ENCODE data around the gene ZNF846. TPM values are rescaled to one million over a fixed set of nuclear protein-coding genes. Genes with fewer than 3 reads are reported as not detected.
A peak's percentile ranks its signal among the peaks of the same experiment; 100 is the strongest.

ZNF846 gene
- total and polyA plus RNA-seq, 10 of the 15 experiments (the other 5 are each of a cell fraction or from before 2014, with no cell fraction given), result 0.64 to 4.1 (median 1.6) TPM

DNA sequence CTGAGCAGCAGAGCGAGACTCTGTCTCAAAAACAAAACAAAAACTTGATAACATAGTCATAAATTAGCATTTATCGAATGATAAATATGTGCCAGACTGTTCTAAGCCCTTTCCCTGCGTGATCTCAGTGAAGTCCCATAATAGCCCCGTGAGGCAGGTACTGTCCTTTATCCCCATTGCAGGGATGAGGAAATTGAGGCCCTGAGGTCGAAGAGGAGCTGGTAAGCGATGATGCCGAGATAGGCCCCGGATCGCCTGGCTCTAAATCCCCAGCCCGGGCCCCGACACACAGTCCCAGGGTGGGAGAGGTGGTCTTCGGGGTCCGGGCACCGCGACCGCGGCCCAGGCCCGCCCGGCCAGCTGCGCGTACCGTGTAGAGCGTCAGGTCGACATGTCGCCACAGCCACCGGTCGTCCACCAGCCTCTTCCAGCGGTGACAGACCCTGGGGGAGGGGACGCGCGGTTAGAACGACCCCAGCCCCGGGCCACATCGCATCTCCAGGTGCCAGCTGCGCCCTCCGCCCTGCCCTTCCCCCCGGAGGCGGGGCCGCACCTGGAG is 49.7 kb upstream of the ZNF846 start:
- in situ Hi-C loops (cut with MboI) (no loop called here), intact Hi-C loops (cut with micrococcal nuclease; ENCODE audit: unreplicated experiment) (no loop called here)
- CTCF ChIA-PET, result interaction anchor here (1.3 kb wide), 1 partner anchor 12 kb away, joined by 3 read pairs; no protein-coding TSS in a partner anchor
- Histone ChIP-seq H3K79me2 (ENCODE audit: control insufficient read depth, insufficient read depth, low read length) (peaks cover 20% of the 10 kb centered on the region), H3K27ac (ENCODE audit: control insufficient read depth, insufficient read depth) (peak overlapping the region; percentile 98), H4K20me1 (ENCODE audit: control insufficient read depth, insufficient read depth) (no peaks in the 10 kb centered on the region), H3K4me3 (peak overlapping the region; percentile 97), H3K9me3 (replicated peaks; ENCODE audit: control insufficient read depth, insufficient read depth, low read length) (peaks cover 9% of the 10 kb centered on the region), H3K27me3 (replicated peaks in 1 of 2; ENCODE audit: control insufficient read depth in 2 of 2, insufficient read depth in 2 of 2, low read length in 1 of 2) (no peaks in the 10 kb centered on the region), H2AFZ (ENCODE audit: control insufficient read depth, low read depth, low read length) (peak overlapping the region; percentile 95), H3K36me3 (ENCODE audit: control insufficient read depth in 2 of 2, insufficient read depth in 2 of 2, low read length in 1 of 2) (peaks cover 0 to 6% of the 10 kb centered on the region in 2 experiments; a peak in 1 of 4 replicates), H3K4me1 (ENCODE audit: control insufficient read depth, insufficient read depth, low read length) (peaks cover 3% of the 10 kb centered on the region), H3K9ac (ENCODE audit: control insufficient read depth, insufficient read depth, low read length) (peak overlapping the region; percentile 95), H3K4me2 (ENCODE audit: control insufficient read depth, insufficient read depth) (peak overlapping the region; percentile 53)
- FAIRE-seq, result no peak
- SMC1A ChIA-PET (ENCODE audit: uncharacterized antibody, unreplicated experiment), result interaction anchor here (0.6 kb wide), 1 partner anchor 684 kb away, joined by 3 read pairs; no protein-coding TSS in a partner anchor
- 3% methylated on average over 27 of the region's 39 CpGs for WGBS (ENCODE audit: insufficient coverage, insufficient replicate concordance, low lambda C conversion rate, missing lambda C conversion rate)
- DNase-seq (ENCODE audit: low read depth, low spot score), result no peak
- BruUV-seq (replicated peaks), result no TSS peak
- no peak for TF ChIP-seq ZNF24 (IDR thresholded peaks at IDR 0.05)
- TF ChIP-seq NR2C1 (IDR thresholded peaks at IDR 0.05), result no peak
- TF ChIP-seq SUZ12 (IDR thresholded peaks at IDR 0.05; ENCODE audit: unreplicated experiment), result no peak
- TF ChIP-seq, protein P1, sequence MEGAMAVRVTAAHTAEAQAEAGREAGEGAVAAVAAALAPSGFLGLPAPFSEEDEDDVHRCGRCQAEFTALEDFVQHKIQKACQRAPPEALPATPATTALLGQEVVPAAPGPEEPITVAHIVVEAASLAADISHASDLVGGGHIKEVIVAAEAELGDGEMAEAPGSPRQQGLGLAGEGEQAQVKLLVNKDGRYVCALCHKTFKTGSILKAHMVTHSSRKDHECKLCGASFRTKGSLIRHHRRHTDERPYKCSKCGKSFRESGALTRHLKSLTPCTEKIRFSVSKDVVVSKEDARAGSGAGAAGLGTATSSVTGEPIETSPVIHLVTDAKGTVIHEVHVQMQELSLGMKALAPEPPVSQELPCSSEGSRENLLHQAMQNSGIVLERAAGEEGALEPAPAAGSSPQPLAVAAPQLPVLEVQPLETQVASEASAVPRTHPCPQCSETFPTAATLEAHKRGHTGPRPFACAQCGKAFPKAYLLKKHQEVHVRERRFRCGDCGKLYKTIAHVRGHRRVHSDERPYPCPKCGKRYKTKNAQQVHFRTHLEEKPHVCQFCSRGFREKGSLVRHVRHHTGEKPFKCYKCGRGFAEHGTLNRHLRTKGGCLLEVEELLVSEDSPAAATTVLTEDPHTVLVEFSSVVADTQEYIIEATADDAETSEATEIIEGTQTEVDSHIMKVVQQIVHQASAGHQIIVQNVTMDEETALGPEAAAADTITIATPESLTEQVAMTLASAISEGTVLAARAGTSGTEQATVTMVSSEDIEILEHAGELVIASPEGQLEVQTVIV (IDR thresholded peaks at IDR 0.05; ENCODE audit: borderline replicate concordance, partially characterized antibody), result no peak
- peak; percentile 72; the same call in 1 of the 2 replicates for TF ChIP-seq DPF2 (IDR thresholded peaks at IDR 0.05)
- no peak; the same call in 1 of the 2 replicates for TF ChIP-seq ZBED1 (IDR thresholded peaks at IDR 0.05; ENCODE audit: borderline replicate concordance)
- TF ChIP-seq POLR2AphosphoS2 (IDR thresholded peaks at IDR 0.05; ENCODE audit: low read depth, low read length), result no peak
- RAD21 ChIA-PET (ENCODE audit: unreplicated experiment), result interaction anchor here (0.7 to 0.9 kb wide), 2 partner anchors 50 to 763 kb away, joined by 3 to 5 read pairs; partner anchors contain the start of gene ZNF846
- POLR2A ChIA-PET, result interaction anchor here (1.2 kb wide), 1 partner anchor 9 kb away, joined by 5 read pairs; no protein-coding TSS in a partner anchor
- ATAC-seq, result no peak

Data from GM12878 (cell line).